HepG2 (cell line): ENCODE measurements around the gene RPS27A. TPM values are rescaled to one million over a fixed set of nuclear protein-coding genes. Genes with fewer than 3 reads are reported as not detected.
A peak's percentile ranks its signal among the peaks of the same experiment; 100 is the strongest.

Experiments
- E2F1 ChIP-seq: sonication (generic); formaldehyde crosslinking; IDR thresholded peaks from 2 replicates; pipeline ENCODE4 v1.5.0; 2020; ENCODE audit warnings: missing genetic modification reagents
- ELF1 ChIP-seq: sonication (generic); formaldehyde crosslinking; IDR thresholded peaks from 2 replicates; pipeline ENCODE4 v1.4.0; 2020; ENCODE audit warnings: missing genetic modification reagents
- ERF ChIP-seq: IDR thresholded peaks from 2 replicates; pipeline ENCODE4 v1.6.1; 2018; ENCODE audit warnings: missing biosample characterization, missing genetic modification reagents
- FOXC1 ChIP-seq: sonication (generic); formaldehyde crosslinking; IDR thresholded peaks from 2 replicates; pipeline ENCODE4 v1.8.0; 2022; ENCODE audit warnings: mild to moderate bottlenecking, missing genetic modification reagents, borderline replicate concordance
- FOXP4 ChIP-seq: sonication (generic); formaldehyde crosslinking; IDR thresholded peaks from 2 replicates; pipeline ENCODE4 v1.4.0; 2020; ENCODE audit warnings: missing genetic modification reagents
- ISX ChIP-seq: sonication (generic); formaldehyde crosslinking; conservative IDR thresholded peaks from 2 replicates; pipeline ENCODE4 v1.5.0; 2020; ENCODE audit warnings: missing genetic modification reagents
- PHF8 ChIP-seq: sonication (generic); formaldehyde crosslinking; IDR thresholded peaks from 2 replicates; pipeline ENCODE4 v1.5.0; 2020; ENCODE audit warnings: missing genetic modification reagents
- SIX4 ChIP-seq: sonication (generic); formaldehyde crosslinking; IDR thresholded peaks from 2 replicates; pipeline ENCODE4 v1.4.0; 2020; ENCODE audit warnings: missing genetic modification reagents
- THAP11 ChIP-seq: IDR thresholded peaks from 2 replicates; pipeline ENCODE4 v1.6.1; 2016; ENCODE audit warnings: missing biosample characterization, missing genetic modification reagents
- ZBTB8A ChIP-seq: sonication (generic); formaldehyde crosslinking; IDR thresholded peaks from 2 replicates; pipeline ENCODE4 v1.4.0; 2020; ENCODE audit warnings: mild to moderate bottlenecking, low read depth, missing genetic modification reagents, borderline replicate concordance
- ZKSCAN5 ChIP-seq: sonication (generic); formaldehyde crosslinking; IDR thresholded peaks from 2 replicates; pipeline ENCODE4 v1.5.1; 2020; ENCODE audit warnings: mild to moderate bottlenecking, missing genetic modification reagents
- ZNF121 ChIP-seq: sonication (generic); formaldehyde crosslinking; IDR thresholded peaks from 2 replicates; pipeline ENCODE4 v1.5.0; 2020; ENCODE audit warnings: mild to moderate bottlenecking, missing genetic modification reagents
- ZNF160 ChIP-seq: sonication (generic); formaldehyde crosslinking; IDR thresholded peaks from 2 replicates; pipeline ENCODE4 v1.8.0; 2022; ENCODE audit warnings: mild to moderate bottlenecking, inconsistent platforms, missing genetic modification reagents
- ZNF282 ChIP-seq: fragments of 450-650 bp; IDR thresholded peaks from 2 replicates; pipeline ENCODE4 v1.6.1; 2018; ENCODE audit not compliant: partially characterized antibody
- ZNF326 ChIP-seq: sonication (generic); formaldehyde crosslinking; IDR thresholded peaks from 2 replicates; pipeline ENCODE4 v1.4.0; 2020; ENCODE audit warnings: missing genetic modification reagents, borderline replicate concordance
- ZNF383 ChIP-seq: sonication (generic); formaldehyde crosslinking; IDR thresholded peaks from 2 replicates; pipeline ENCODE4 v1.4.0; 2020; ENCODE audit warnings: missing genetic modification reagents, mild to moderate bottlenecking, borderline replicate concordance
- ZNF44 ChIP-seq: sonication (generic); formaldehyde crosslinking; IDR thresholded peaks from 2 replicates; pipeline ENCODE4 v1.5.1; 2020; ENCODE audit warnings: mild to moderate bottlenecking, missing genetic modification reagents
- ZNF552 ChIP-seq: sonication (generic); formaldehyde crosslinking; IDR thresholded peaks from 2 replicates; pipeline ENCODE4 v1.9.0; 2022; ENCODE audit warnings: missing genetic modification reagents, mild to moderate bottlenecking, borderline replicate concordance
- ZNF574 ChIP-seq: sonication (generic); formaldehyde crosslinking; IDR thresholded peaks from 2 replicates; pipeline ENCODE4 v1.4.0; 2020; ENCODE audit warnings: missing genetic modification reagents
- ZNF709 ChIP-seq: sonication (generic); formaldehyde crosslinking; IDR thresholded peaks from 2 replicates; pipeline ENCODE4 v1.5.0; 2020; ENCODE audit warnings: mild to moderate bottlenecking, missing genetic modification reagents
- ZNF766 ChIP-seq: sonication (generic); formaldehyde crosslinking; IDR thresholded peaks from 2 replicates; pipeline ENCODE4 v1.5.0; 2020; ENCODE audit warnings: missing genetic modification reagents, borderline replicate concordance
- ZNF782 ChIP-seq: sonication (generic); formaldehyde crosslinking; IDR thresholded peaks from 2 replicates; pipeline ENCODE4 v1.4.0; 2020; ENCODE audit warnings: missing genetic modification reagents, mild to moderate bottlenecking, borderline replicate concordance
- polyA plus RNA-seq, 8 experiments: library from polyadenylated mRNA; depleted of rRNA in 3 of 8; stranded (reverse) in 7 of 8; unstranded in 1 of 8; fragments of >200 nt; fragmentation: Illumina TruSeq in 4 of 8; extraction: Trizol in 4 of 8; gene quantifications; 2 replicates each; pipeline versions ENCODE4 v1.2.1 to v1.2.3, GENCODE V29; 2011 to 2016; ENCODE audit warnings: low read depth in 4 of 8, missing spikeins in 1 of 8, mixed read lengths in 1 of 8; ENCODE audit not compliant: insufficient read depth in 1 of 8
- total RNA-seq, 5 experiments: library from RNA; depleted of rRNA; stranded (reverse); fragments of >200 nt; fragmentation: Illumina TruSeq; extraction: Trizol; gene quantifications; 2 replicates each; pipeline ENCODE4 v1.2.3, GENCODE V29; 2016; ENCODE audit warnings: low read depth in 1 of 5
- TF ChIP-seq, protein P1 (sequence below): sonication (generic); formaldehyde crosslinking; IDR thresholded peaks from 2 replicates; pipeline ENCODE4 v1.8.1; 2023; ENCODE audit warnings: missing genetic modification reagents, mild to moderate bottlenecking, borderline replicate concordance
- TF ChIP-seq, protein P2 (sequence below): sonication (generic); formaldehyde crosslinking; IDR thresholded peaks from 2 replicates; pipeline ENCODE4 v1.4.0; 2020; ENCODE audit warnings: missing genetic modification reagents

The RPS27A gene
- total and polyA plus RNA-seq, 2 of the 13 experiments (the other 11 are each of a cell fraction or from before 2014, with no cell fraction given): 2,779 to 3,269 TPM

DNA sequence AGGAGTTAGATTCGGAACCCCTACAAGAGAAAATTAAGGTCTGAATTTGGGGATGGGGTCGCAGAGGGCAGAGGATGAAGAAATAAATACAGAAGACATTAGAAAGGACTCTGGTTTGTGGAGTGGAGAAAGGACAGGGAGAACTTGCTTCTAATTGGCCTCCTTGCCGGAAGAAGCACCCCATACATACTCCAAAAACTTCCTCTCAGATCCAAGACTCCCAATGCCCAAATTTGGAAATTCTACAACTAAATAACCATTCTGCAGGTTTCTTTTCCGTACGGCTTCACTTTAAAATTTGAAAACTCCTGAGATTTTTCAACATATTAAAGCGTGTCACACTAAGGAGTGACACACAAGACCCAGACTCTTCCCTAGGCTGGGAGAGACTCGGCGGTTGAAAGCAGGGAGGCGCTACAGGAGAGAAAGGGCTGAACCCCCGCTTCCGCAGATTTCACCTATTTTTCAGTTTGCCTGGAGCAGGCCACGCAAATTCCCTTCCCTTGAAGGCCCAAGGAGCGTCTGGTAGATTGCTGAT is 873 bp upstream of the RPS27A start (continued):
- TF ChIP-seq E2F1 (no peak), ISX (CRISPR knock-in tag) (no peak), ZNF782 (CRISPR knock-in tag) (no peak), FOXP4 (peak; percentile 11; the same call in 1 of the 2 replicates), ZNF709 (CRISPR knock-in tag) (no peak), ZNF383 (CRISPR knock-in tag) (no peak), ERF (no peak), ZKSCAN5 (CRISPR knock-in tag) (0 out of 2 replicates have a peak, but pooled peaks have one; percentile 47), FOXC1 (CRISPR knock-in tag) (peak; percentile 92; the same call in 1 of the 2 replicates), ZNF552 (CRISPR knock-in tag) (no peak), ZNF282 (no peak), ZNF160 (CRISPR knock-in tag) (no peak), SIX4 (CRISPR knock-in tag) (no peak), ZNF766 (CRISPR knock-in tag) (no peak), PHF8 (CRISPR knock-in tag) (no peak), ZBTB8A (CRISPR knock-in tag) (0 out of 2 replicates have a peak, but pooled peaks have one; percentile 12), THAP11 (no peak), ZNF326 (CRISPR knock-in tag) (no peak), ZNF574 (CRISPR knock-in tag) (no peak), ZNF44 (CRISPR knock-in tag) (no peak), ELF1 (CRISPR knock-in tag) (no peak), ZNF121 (CRISPR knock-in tag) (no peak)
- TF ChIP-seq, protein P1, sequence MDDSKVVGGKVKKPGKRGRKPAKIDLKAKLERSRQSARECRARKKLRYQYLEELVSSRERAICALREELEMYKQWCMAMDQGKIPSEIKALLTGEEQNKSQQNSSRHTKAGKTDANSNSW (CRISPR knock-in tag): no peak
- TF ChIP-seq, protein P2, sequence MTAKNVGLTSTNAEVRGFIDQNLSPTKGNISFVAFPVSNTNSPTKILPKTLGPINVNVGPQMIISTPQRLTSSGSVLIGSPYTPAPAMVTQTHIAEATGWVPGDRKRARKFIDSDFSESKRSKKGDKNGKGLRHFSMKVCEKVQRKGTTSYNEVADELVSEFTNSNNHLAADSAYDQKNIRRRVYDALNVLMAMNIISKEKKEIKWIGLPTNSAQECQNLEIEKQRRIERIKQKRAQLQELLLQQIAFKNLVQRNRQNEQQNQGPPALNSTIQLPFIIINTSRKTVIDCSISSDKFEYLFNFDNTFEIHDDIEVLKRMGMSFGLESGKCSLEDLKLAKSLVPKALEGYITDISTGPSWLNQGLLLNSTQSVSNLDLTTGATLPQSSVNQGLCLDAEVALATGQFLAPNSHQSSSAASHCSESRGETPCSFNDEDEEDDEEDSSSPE (CRISPR knock-in tag): no peak
